ENCODE data around the gene OR2M4.
"Not testable (repeated sequence)": the region's sequence is repeated elsewhere in the genome, so short reads cannot be mapped to it uniquely, and the experiment has no call there.

OR2M4 gene, protein sequence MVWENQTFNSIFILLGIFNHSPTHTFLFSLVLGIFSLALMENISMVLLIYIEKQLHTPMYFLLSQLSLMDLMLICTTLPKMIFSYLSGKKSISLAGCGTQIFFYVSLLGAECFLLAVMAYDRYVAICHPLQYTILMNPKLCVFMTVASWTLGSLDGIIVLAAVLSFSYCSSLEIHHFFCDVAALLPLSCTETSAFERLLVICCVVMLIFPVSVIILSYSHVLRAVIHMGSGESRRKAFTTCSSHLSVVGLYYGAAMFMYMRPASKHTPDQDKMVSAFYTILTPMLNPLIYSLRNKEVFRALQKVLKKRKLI

DNA sequence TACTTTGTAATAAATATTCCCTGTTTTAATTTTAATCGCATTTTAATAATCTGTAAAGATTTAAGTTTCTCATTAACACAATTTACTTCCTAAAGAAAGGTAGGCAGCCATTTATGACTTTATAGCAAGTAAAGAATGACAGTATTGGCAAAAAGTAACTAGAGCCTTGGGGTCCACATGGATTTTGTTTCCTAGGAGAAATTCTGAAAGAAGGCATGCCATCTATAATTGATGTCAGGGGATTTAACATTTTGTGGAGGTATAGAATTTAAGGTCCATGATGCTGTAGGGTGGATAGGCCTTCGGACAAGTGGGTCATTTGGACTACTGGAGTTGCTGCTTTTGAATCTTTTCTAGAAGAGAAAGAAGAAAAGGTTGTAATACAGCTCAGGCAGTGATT lies at the start of gene OR2M4:
TSS of gene OR2M4 (plus strand) at position 301 of the 400 bp plus-strand sequence. CDS start 7,512 bp downstream, outside the sequence.
- in situ Hi-C loops (cut with MboI; ENCODE audit: low sequenced_read_pairs): no loop called here

DNA sequence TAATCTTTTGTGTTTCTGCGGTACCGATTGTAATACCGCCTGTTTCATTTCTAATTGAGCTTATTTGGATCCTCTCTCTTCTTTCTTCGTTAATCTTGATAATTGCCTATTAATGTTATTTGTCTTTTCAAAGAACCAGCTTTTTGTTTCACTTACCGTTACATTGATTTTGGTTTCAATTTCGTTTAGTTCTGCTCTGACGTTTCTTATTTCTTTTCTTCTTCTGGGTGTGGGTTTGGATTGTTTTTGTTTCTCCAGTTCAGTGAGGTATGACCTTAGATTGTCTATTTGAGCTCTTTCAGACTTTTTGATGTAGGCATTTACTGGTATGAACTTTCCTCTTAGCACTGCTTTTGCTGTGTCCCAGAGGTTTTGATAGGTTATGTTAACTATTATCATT lies 47.2 kb upstream of the OR2M4 start:
- in situ Hi-C loops (cut with MboI; ENCODE audit: low sequenced_read_pairs): no loop called here

DNA sequence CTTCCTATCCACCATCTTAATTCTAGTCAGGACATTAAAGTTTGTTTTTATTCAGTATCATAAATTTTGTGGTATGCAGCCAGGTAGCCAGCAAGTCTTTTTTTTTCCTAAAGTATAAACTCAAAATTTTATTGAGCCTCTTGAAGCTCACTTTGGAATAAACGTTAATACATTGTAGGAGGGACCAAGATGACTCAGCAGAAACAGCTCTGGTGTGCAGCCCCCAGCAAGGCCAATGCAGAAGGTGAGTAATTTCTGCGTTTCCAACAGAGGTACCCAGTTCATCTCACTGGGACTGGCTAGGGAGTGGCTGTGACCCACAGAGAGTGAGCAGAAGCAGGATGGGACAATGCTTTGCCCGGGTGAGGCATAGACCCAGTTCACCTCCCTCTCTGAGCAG lies 43.9 kb upstream of the OR2M4 start:
- in situ Hi-C loops (cut with MboI; ENCODE audit: low sequenced_read_pairs): no loop called here

DNA sequence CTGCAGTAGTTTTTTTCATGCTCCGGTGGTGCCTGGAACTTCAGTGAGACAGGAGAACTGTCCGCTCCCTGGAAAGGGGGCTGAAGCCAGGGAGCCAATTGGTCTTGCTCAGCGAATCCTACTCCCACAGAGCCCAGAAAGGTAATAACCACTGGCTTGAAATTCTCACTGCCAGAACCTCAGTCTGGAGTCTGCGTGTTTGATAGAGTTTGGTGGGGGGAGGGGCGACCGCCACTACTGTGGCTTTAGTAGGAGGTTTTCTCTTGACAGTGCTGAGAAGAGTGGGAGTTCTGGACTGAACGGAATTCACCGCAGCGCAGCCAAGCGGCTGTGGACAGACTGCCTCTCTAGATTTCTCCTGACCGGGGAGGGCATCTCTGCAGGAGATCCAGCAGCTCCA lies 42.2 kb upstream of the OR2M4 start:
- in situ Hi-C loops (cut with MboI; ENCODE audit: low sequenced_read_pairs): no loop called here

DNA sequence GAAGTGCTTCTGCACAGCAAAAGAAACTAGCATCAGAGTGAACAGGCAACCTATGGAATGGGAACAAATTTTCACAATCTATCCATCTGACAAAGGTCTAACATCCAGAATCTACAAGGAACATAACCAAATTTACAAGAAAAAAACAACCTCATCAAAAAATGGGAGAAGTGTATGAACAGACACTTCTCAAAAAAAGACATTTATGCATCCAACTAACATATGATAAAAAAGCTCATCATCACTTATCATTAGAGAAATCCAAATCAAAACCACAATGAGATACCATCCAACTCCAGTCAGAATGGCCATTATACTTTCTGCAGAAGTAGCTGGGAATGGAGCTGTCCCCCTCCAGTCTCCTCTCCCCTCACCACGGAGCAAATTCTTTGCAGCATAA lies 37.1 kb upstream of the OR2M4 start:
- in situ Hi-C loops (cut with MboI; ENCODE audit: low sequenced_read_pairs): no loop called here

DNA sequence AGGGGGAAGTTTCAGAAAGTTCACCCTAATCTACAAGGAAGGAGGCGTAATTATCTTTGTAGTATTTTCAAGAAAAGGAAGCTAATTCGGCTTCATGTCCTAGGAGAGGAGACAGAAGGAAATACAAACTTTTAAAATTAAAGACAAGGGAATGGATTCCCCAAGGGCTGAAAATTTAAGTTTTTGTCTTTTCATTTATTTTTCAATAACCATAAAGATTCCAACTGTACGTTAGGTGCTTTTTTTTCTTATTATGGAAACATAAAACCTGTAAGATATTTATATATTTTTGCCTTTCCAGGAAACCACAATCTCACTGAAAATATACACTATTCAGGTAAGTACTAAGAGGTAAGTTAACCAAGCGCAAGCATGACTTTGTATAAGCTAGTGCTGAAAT lies 34.3 kb upstream of the OR2M4 start, which contains the start of gene OR2M3:
TSS of gene OR2M3 (plus strand) at position 301 of the 400 bp plus-strand sequence. CDS start 5,803 bp downstream, outside the sequence.
- in situ Hi-C loops (cut with MboI; ENCODE audit: low sequenced_read_pairs): no loop called here

DNA sequence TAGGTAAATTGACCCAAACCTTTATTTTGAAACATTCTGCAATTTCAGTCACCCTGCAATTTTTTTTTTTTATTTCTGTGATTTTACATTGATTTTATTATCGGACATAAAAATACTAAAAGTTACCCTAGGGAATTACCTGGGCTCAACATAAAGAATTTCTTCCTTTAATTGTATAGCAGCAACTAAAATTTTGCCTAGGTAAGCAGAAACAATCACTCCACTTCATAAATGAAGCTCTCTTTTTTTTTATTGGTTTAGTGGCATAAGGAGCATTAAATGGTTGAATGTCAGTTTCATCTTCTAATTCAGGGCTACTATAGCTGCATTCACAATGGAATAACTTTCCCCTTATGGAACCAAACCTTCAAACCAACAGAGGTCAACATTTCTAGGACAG lies 15.3 kb upstream of the OR2M4 start:
- in situ Hi-C loops (cut with MboI; ENCODE audit: low sequenced_read_pairs): no loop called here

DNA sequence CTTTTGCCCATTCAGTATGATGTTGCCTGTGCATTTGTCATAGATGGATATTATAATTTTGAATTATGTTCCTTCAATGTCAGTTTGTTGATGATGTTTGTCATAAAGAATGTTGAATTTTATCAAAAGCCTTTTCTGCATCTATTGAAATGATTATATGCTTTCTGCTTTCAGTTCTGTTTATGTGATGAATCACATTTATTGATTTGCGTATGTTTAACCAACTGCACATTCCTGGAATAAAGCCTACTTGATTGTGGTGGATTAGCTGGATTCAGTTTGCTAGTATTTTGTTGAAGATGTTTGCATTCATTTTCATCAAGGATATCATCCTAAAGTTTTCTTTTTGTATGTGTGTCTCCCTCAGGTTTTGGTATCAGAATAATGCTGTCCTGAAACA lies 5.7 kb upstream of the OR2M4 start:
- in situ Hi-C loops (cut with MboI; ENCODE audit: low sequenced_read_pairs): no loop called here

DNA sequence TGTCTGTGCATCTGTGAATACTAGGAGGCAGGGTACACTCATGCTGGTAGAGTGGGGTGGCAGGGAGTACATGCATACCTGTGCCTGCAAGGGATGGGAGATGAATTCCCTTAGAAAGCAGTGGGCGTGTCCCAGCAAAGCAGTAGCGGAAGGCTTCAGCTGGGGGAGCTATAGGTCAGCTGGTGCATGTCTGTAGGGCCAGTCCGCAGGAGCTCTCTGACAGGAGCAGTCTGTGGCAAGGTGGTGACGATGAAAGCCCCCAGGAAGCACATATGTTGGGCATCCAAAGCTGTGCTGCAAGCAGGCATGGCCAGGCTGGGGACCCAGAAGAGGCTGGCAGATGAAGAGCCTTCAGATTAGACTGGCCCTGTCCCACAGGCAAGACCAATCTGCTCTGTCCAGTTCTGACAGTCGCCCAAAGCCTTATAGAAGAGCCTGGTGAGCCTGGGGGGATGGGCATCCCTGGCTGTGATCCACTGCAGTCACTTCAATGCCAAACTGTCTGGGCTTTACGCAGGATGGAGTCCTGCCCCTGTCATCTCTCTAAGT lies 1.8 kb upstream of the OR2M4 start:
- in situ Hi-C loops (cut with MboI; ENCODE audit: low sequenced_read_pairs): no loop called here

DNA sequence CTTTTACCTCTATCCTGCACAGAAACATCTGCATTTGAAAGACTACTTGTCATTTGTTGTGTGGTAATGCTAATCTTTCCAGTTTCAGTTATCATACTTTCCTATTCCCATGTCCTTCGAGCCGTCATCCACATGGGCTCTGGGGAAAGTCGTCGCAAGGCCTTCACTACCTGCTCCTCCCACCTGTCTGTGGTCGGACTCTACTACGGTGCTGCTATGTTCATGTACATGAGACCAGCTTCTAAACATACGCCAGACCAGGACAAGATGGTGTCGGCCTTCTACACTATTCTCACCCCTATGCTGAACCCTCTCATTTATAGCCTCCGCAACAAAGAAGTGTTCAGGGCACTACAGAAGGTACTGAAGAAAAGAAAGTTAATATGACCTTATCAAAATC lies 8.3 kb downstream of the OR2M4 start:
- in situ Hi-C loops (cut with MboI; ENCODE audit: low sequenced_read_pairs): no loop called here

DNA sequence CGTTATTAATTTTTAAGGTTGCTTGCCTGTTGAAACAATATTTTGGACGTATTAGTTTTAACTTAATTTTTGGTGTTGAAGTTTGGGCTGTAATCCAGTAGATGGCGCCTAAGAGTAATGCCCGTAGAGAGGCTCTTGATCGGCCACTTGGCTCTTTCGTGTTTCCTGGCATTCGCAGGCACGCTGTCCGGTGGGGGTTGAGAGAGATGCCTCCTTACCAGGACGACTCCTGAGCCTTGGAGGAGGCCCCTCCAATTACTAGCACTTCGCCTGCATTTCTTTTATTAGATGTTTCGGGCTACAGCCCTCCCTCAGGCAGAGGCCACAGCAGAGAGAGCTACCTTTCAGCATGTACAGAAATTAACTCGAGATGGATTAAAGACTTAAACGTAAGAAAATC lies 12.0 kb downstream of the OR2M4 start:
- in situ Hi-C loops (cut with MboI; ENCODE audit: low sequenced_read_pairs): no loop called here

DNA sequence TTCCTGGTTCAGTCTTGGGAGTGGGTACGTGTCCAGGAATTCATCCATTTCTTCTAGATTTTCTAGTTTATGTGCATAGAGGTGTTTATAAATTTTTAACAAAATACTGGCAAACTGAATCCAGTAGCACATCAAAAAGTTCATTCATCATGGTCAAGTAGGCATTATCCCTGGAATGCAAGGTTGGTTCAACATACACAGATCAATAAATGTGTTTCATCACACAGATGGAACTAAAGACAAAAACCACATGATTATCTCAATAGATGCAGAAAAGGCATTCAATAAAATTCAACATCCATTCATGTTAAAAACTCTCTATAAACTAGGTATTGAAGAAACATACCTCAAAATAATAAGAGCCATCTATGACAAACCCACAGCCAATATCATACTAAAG lies 28.1 kb downstream of the OR2M4 start:
- in situ Hi-C loops (cut with MboI; ENCODE audit: low sequenced_read_pairs): not testable (repeated sequence)

DNA sequence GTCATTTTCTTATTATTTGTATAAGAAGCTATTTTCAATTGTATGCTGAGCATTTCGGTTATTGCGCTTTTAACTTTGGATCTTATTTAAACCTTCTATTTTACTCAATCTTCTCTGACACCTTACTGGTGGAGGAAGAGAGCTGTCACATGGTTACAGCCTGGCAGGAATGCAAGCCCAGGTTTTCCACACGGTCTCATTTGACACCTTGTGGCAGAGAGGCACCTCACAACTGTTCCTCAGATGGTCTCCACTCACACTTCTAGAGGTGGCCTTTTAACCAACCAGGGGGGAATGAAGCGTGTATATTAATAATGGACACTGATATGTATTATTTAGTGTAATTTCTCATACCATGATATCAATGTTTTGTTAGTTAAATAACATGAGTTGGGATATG lies 37.0 kb downstream of the OR2M4 start:
- in situ Hi-C loops (cut with MboI; ENCODE audit: low sequenced_read_pairs): no loop called here

DNA sequence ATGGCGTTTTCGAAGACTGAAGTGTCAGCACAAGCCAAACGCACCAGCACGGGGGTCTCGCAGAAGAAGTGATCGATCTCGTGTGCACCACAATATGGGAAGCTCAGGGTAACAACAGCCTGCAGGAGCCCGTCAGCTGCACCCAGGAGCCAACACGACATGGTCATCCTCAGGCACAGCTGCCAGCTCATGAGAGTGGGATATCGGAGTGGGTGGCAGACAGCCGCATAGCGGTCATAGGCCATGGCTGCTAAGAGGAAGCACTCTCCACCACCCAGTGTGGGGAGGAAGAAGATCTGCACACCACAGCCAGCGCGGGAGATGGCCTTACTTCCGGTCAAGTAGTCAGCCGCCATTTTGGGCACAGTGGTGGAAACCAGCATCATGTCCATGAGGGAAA lies 42.0 kb downstream of the OR2M4 start:
- in situ Hi-C loops (cut with MboI; ENCODE audit: low sequenced_read_pairs): not testable (repeated sequence)

DNA sequence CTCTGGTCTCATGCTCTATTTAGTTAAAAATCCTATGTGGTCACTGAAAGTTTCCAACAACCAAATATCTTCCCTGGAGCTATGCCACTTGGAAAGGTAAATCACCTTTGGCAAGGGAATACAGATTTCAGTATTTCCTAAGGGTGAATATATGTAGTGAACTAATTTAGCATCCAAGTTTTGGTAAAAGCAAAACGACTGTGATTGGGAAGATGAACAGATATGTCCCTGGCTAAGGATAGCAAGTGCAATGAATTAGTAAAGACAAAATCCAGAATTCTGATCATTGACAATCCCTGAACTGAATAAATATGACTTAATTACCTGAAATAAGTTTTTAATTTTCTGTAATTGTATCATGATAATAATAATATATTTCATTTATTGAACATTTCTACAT lies 46.7 kb downstream of the OR2M4 start, which contains the start of gene OR2T33:
TSS of gene OR2T33 (minus strand) at position 101 of the 400 bp plus-strand sequence. CDS start 4,162 bp downstream, outside the sequence.
- in situ Hi-C loops (cut with MboI; ENCODE audit: low sequenced_read_pairs): no loop called here

DNA sequence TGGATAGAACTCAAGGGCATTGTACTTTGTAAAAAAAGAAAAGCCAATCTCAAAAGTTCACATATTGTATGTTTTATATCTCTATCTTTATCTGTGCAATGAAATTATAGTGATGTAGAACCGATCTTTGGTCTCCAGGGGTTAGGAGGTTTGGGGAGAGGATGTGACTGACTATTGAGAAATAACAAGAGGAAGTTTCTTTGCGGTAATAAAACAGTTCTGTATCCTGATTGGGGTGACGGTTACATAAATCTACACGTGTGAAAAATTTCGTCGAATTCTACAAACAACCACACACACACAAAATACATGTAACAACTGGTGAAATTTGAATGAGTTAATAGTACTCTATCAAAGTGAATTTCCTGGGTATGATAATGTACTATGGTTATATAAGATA lies 57.2 kb downstream of the OR2M4 start:
- in situ Hi-C loops (cut with MboI; ENCODE audit: low sequenced_read_pairs): no loop called here
